Stimulated activated CD4-positive, alpha-beta T cell treated with anti-CD3 and anti-CD28 coated beads, TNF-alpha, amount 100 ng/mL, for 24 hours (primary cell): Measurements from ENCODE around the gene OGDH.
"Not testable (repeated sequence)": the region's sequence is repeated elsewhere in the genome, so short reads cannot be mapped to it uniquely, and the experiment has no call there.

Experiments
- DNase-seq, 3 experiments: peaks; one replicate each; pipeline ENCODE4 v3.0.0-alpha.2; 2020; ENCODE audit warnings: low read depth in 3 of 3

OGDH gene

GRCh38 chr7:44606341-44607140, at the start of gene OGDH:
Gene OGDH (plus strand): TSS chr7:44606627. CDS start chr7:44624344, 17,717 bp downstream.
- DNase-seq = peak; percentile 99

GRCh38 chr7:44557485-44557884, 48.9 kb upstream of the OGDH start:
- no peak for DNase-seq

GRCh38 chr7:44559485-44559884, 46.9 kb upstream of the OGDH start:
- no peak for DNase-seq

- DNase-seq = no peak
These were observed 44.9 kb upstream of the OGDH start for GRCh38 chr7:44561481-44561880.

- DNase-seq = no peak
These were observed 44.3 kb upstream of the OGDH start for GRCh38 chr7:44561962-44562621.

- DNase-seq = not testable (repeated sequence)
These were observed 43.8 kb upstream of the OGDH start for GRCh38 chr7:44562622-44562962.

- no peak for DNase-seq
These were observed 43.2 kb upstream of the OGDH start for GRCh38 chr7:44563171-44563679.

- no peak for DNase-seq
These were observed 41.8 kb upstream of the OGDH start for GRCh38 chr7:44564606-44565005.

GRCh38 chr7:44565097-44565794, 41.2 kb upstream of the OGDH start:
- peak; percentile 42 to 58 (median 44) for DNase-seq

- DNase-seq = no peak
These were observed 40.5 kb upstream of the OGDH start for GRCh38 chr7:44565795-44566559.

- DNase-seq = no peak
These were observed 39.7 kb upstream of the OGDH start for GRCh38 chr7:44566680-44567079.

- no peak for DNase-seq
These were observed 38.5 kb upstream of the OGDH start for GRCh38 chr7:44567884-44568283.

- DNase-seq = no peak
These were observed 37.5 kb upstream of the OGDH start for GRCh38 chr7:44568771-44569560.

GRCh38 chr7:44569959-44570358, 36.5 kb upstream of the OGDH start:
- no peak for DNase-seq

- no peak for DNase-seq
These were observed 33.7 kb upstream of the OGDH start for GRCh38 chr7:44572771-44573170.

GRCh38 chr7:44573464-44574286, 32.8 kb upstream of the OGDH start, which contains the start of gene DDX56:
Gene DDX56 (minus strand): TSS chr7:44573908. CDS start chr7:44573895, 13 bp downstream.
- peak; percentile 88 to 95 (median 89) for DNase-seq

GRCh38 chr7:44574287-44574872, 32.0 kb upstream of the OGDH start:
- no peak for DNase-seq

GRCh38 chr7:44575054-44575453, 31.4 kb upstream of the OGDH start:
- no peak for DNase-seq

GRCh38 chr7:44576228-44576627, 30.2 kb upstream of the OGDH start:
- no peak for DNase-seq
